ENCODE data around the gene CMYA5.

Gene CMYA5

GRCh38 chr5:79793304-79793703 lies 103.7 kb downstream of the CMYA5 start:
- DNase-seq (ENCODE audit: low read depth in 1 of 2, low spot score in 1 of 2), result no peak

GRCh38 chr5:79793722-79794121 lies 104.1 kb downstream of the CMYA5 start:
- no peak for DNase-seq (ENCODE audit: low read depth in 1 of 2, low spot score in 1 of 2)

DNA sequence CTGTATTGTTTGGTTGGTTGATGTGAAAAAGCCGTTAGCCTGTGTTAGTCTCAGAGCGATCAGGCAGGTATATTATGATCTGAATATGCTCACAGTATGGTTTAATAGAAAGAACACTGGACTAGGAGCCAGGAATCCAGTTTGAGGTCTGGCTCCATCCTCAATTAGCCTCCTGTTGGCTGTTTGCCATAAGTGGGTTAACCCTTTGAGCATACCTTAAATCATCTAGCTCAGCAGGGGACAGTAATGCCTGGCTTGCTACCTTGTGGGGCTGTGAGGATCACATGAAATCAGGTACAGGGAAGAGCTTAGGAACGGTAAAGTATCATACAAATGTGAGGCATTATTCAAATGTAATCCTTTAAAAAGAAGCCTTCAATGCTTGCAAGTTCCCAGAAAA lies 104.7 kb downstream of the CMYA5 start:
- no peak for DNase-seq (ENCODE audit: low read depth in 1 of 2, low spot score in 1 of 2)

DNA sequence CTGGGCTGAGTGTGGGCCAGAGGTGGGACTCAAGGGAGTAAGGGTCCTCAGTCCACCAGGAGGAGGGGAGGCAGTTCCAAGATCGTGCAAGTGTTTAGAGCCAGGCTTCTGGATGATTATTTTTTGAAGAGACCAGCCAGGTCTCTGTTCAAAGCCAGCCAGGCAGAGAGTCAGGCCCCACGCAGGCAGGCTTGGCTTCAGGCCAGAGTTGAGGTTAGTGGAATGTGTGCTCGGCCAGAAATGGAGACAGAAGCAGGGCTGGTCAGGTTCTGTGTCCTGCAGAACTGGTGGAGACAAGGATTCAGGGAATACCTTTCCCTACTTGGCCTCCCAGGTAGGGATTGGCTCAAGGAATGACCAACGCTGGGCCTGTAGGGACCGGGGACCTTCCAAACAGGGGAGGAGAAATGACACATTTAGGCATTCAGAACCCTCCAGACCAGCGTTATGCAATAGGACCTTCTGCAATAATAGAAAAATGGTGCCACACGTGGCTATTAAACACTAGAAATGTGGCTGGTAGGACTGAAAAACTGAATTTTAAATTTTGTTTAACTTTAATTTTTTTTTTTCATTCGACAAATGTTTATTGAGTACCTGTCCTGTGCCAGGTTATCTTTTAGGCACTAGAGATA lies 106.2 kb downstream of the CMYA5 start:
- no peak for DNase-seq (ENCODE audit: low read depth in 1 of 2, low spot score in 1 of 2)

GRCh38 chr5:79798893-79799590 lies 109.4 kb downstream of the CMYA5 start:
- DNase-seq (ENCODE audit: low read depth in 1 of 2, low spot score in 1 of 2), result no peak

- no peak for DNase-seq (ENCODE audit: low read depth in 1 of 2, low spot score in 1 of 2)
Measured at GRCh38 chr5:79800979-79801827, 111.6 kb downstream of the CMYA5 start.

GRCh38 chr5:79802406-79802805 lies 112.8 kb downstream of the CMYA5 start:
- DNase-seq (ENCODE audit: low read depth in 1 of 2, low spot score in 1 of 2), result no peak

DNA sequence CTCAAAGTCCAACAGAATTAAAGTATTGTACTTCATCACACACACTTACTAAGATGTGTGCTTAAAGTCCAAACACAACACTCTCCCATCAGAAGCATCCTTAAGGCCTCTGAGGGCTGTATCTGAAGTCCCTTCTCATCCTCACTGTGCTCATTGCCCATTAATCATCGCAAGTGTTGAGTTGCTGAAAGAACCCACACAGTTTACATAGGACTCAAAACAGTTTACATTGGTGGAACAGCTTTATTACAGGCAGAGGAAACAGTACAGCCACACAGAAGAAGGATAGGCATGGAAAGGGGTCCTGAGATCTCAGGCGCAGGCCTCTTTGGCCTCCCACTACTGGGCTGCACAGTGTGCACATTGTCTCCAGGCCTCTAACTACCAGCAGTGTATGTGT lies 113.4 kb downstream of the CMYA5 start:
- DNase-seq (ENCODE audit: low read depth in 1 of 2, low spot score in 1 of 2), result no peak

DNA sequence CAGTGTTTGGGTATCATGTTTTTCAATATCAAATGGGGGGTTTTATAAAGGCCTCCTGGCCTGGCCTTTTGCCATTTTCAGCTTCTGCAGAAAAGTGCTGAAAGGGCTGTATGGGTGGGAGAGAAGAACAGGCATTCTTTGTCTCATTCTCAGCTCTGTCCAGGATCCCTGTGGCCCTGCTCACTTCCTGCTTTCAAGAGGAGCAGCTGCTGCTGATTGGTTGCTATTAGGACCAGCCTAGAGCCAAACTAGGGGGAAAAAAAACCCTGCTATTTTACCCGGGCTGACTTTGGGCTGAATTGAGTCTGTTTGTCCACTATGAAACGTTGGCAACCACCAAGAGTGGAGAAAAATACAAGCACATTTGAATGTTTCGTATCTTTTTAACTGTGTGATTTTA lies 117.1 kb downstream of the CMYA5 start:
- no peak for DNase-seq (ENCODE audit: low read depth in 1 of 2, low spot score in 1 of 2)

DNA sequence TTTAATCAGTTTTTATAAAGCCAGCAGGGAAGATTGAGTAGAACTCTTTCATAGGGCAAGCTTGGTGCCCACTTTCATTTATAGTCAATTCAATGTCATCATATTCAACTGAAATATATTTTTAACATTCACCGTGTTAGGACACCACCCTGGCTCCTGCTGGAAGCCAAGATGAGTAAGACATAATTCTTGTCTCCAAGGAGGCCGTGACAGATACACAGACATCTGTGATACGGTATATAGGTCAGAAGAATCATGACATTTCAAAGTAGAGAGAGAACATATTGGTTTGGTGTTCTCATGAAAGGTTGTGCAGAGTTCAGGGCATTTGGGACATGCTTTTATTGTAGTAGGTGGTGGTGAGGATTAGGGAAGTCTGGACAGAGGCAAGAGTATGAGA lies 120.1 kb downstream of the CMYA5 start:
- DNase-seq (ENCODE audit: low read depth in 1 of 2, low spot score in 1 of 2), result no peak

DNA sequence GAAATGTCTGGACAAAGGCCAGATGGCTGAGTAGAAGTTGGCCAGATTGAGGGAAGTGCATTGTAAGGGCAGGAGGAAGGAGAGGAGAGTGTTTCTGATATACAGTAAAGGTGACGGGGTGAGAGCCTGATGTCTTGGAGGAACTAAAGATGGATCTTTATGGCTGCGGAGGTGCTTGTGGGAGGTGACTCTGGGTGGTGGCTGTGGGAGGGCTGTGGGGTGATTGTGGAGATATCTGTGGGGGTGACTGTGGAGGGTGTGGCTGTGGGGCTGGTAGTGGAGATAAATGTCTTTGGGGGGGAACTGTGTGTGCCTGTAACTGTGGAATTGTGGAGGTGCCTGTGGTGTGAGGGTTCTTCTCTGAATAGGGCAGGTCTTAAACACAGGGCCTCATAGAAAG lies 121.4 kb downstream of the CMYA5 start:
- DNase-seq (ENCODE audit: low read depth in 1 of 2, low spot score in 1 of 2), result no peak

DNA sequence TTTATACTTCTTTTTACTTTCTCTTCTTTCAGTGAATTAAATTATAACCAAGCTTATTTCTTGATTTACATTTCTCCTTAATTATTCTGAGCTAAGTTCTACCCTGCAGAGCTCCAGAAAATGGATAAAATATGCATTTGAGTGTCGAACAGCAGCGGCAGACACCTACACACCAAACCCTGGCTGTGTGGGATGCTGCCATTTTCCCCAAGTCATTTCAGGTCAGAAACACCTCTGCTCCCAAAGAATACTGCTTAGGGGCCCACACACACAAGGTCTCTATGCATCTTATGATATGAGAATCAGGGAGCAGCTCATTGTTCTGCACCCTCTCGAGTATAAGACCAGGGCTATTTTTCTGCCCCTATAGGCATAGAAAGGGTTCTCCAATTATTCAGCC lies 122.3 kb downstream of the CMYA5 start:
- DNase-seq (ENCODE audit: low read depth in 1 of 2, low spot score in 1 of 2), result no peak

DNA sequence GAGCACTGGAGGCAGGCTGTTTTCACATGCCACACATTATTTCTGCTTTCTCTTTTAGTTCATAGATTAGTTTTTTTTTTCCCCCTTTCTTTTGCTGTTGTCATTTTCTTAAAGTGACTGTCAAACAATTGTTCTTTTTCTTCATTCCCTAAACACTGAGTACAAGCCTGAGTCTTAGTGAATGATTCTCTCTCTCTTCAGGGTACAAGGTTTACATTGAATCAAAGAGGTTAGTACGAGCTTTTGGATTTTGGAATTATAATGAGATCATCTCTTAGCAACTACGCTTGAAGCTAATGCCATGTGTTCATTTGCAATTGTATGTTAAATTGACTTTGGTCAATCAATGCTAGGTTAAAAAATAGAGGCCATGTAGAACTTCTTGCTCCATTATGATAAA lies 125.1 kb downstream of the CMYA5 start:
- no peak for DNase-seq (ENCODE audit: low read depth in 1 of 2, low spot score in 1 of 2)

DNA sequence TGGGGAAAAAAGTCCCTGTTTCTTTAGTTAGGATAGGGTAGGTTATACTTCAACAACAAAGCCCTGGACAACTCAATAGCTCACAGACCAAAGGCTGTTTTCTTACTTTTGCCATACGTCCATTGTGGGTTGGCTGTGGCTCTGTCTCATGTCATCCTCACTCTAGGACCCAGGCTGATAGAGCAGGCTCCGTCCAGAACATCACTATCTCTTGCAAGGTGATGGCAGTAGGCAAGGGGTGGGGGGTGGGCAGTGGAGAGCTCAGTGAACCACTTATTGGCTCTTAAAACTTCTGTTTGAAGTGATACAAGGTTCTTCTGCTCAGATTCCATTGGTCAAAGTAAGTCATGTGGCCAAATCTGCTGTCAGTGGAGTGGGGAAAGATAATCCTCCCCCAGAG lies 126.4 kb downstream of the CMYA5 start:
- no peak for DNase-seq (ENCODE audit: low read depth in 1 of 2, low spot score in 1 of 2)

GRCh38 chr5:79820648-79821047 lies 131.0 kb downstream of the CMYA5 start:
- DNase-seq (ENCODE audit: low read depth in 1 of 2, low spot score in 1 of 2), result no peak

- DNase-seq (ENCODE audit: low read depth in 1 of 2, low spot score in 1 of 2), result no peak
Measured at GRCh38 chr5:79824444-79824843, 134.8 kb downstream of the CMYA5 start.

DNA sequence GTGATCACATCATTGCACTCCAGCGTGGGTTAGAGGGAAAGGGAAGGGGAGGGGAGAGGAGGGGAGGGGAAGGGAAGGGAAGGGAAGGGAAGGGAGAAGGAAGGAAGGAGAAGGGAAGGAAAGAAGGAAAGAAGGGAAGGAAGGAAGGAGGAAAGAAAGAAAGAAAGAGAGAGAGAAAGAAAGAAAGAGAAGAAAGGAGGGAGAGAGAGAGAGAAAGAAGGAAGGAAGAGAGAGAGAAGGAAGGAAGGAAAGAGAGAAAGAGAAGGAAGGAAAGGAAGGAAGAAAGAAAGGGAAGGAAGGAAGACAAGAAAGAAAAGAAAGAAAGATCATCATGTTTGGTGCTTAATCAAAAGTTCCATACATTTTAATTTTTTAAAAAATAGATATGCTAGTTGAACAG lies 136.2 kb downstream of the CMYA5 start:
- no peak for DNase-seq (ENCODE audit: low read depth in 1 of 2, low spot score in 1 of 2)

GRCh38 chr5:79827159-79827629 lies 137.6 kb downstream of the CMYA5 start:
- no peak for DNase-seq (ENCODE audit: low read depth in 1 of 2, low spot score in 1 of 2)

DNA sequence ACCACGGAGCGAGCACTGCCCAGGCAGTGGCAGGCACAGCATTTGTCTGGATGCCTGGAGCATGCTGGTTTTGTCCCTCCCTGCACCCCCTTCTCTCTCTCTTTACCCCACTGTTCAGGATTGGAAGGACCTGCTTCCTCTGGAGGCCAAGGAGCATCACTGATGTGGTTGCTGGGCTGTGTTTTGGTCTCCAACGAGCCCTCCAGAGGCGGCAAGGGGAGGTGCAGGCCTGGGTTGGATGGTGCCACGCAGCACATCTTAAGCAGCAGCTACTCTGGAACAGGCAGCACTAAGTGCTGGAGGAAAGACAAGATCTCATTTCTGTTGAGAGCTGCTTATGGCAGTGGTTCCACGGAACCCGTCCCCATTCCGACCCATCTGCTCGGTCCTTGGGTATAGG lies 139.6 kb downstream of the CMYA5 start:
- no peak for DNase-seq (ENCODE audit: low read depth in 1 of 2, low spot score in 1 of 2)

DNA sequence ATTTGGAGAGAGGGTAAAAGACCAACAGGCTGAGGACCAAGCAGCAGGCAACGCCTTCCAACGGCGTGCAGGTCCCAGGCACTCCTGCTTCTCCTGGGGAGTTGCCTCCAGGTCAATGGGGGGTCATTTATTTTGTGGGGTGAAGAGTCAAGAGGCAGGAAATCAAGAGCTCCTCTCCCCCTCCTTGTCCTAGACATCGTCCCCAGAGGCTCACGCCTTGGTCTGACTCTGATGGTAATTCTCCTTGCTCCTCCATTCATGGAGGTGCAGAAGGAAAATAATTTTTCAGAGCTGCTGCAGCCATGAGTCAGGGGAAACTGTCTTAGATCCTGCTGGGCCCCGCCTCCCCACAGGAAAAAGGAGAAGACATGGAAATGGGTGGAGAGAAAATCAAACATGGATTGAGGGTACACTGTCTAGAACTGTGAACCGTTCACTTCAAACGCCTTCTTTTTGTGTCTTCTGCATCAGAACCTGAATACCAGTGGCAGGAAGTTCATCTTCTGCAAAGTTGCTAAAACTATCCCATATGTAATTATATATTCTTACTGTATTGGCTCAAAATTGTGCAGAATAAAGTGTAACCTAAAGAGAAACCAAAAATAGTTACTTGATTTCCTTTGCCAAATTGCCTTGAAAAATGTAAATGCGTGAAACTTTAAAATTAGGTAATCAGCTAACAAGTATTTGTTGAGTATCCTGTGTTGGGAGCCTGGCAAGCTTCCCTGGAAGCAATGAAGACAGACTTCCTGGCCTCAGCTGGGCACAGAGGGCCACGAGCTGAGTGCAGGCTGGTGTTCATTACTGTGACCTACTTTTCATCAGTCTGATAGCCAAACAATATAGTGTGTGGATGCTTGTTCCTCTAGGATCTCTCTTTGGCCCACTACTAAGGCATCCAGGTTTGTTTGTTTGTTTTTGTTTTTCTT lies 142.0 kb downstream of the CMYA5 start:
- DNase-seq (ENCODE audit: low read depth in 1 of 2, low spot score in 1 of 2), result no peak

DNA sequence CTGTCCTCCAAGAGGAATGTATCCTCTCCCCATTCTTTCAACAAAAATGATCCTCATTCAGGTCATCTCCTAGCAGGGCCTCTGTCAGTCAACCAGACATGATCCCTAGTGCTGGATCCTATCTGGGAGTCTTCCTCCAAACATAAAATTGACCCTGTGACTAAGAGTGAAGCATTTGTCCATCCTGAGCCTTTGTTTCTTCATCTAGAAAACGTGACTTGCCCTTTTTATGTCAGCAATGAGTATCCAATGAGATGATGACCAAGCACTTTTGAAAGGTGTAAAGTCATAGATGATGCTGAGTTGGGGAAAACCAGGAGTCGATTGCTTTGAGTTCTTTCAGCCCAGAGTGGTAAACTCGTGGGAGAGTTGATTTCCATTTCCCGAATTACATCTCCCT lies 143.3 kb downstream of the CMYA5 start:
- no peak for DNase-seq (ENCODE audit: low read depth in 1 of 2, low spot score in 1 of 2)
